Calu3 (cell line): Measurements from ENCODE around the gene TAF1B. TPM values are rescaled to one million over a fixed set of nuclear protein-coding genes. Genes with fewer than 3 reads are reported as not detected.

ENCODE experiments used
- BruUV-seq: library from RNA; stranded (reverse); fragments of 400-500 nt; replicated peaks from 2 replicates; lab custom pipeline; 2021; lab: Mats Ljungman, UMichigan
- CTCF ChIA-PET: fragments of 300-600 bp; sonication (Branson Sonifier 250); formaldehyde crosslinking; loops from one replicate; lab custom pipeline; 2022; ENCODE audit warnings: antibody characterized with exemption; lab: Charles Lee
- DNase-seq: peaks from one replicate; pipeline ENCODE4 v3.0.0; 2022
- H3K27ac Mint-ChIP-seq: one replicate; pipeline ENCODE4 v1.8.0; 2022; ENCODE audit warnings: mixed read lengths; ENCODE audit not compliant: unreplicated experiment
- H3K27me3 Mint-ChIP-seq: one replicate; pipeline ENCODE4 v1.8.0; 2022; ENCODE audit warnings: mixed read lengths; ENCODE audit not compliant: unreplicated experiment
- H3K36me3 Mint-ChIP-seq: one replicate; pipeline ENCODE4 v1.8.0; 2022; ENCODE audit warnings: mild to moderate bottlenecking, moderate library complexity, mixed read lengths; ENCODE audit not compliant: insufficient read depth, unreplicated experiment
- H3K4me1 Mint-ChIP-seq: one replicate; pipeline ENCODE4 v1.8.0; 2022; ENCODE audit warnings: mild to moderate bottlenecking, low read depth, mixed read lengths; ENCODE audit not compliant: unreplicated experiment
- H3K4me3 Mint-ChIP-seq: one replicate; pipeline ENCODE4 v1.8.0; 2022; ENCODE audit warnings: mild to moderate bottlenecking, low read depth, moderate library complexity, mixed read lengths; ENCODE audit not compliant: unreplicated experiment
- H3K9me3 Mint-ChIP-seq: one replicate; pipeline ENCODE4 v1.8.0; 2022; ENCODE audit warnings: low read depth, mixed read lengths; ENCODE audit not compliant: unreplicated experiment
- CTCF ChIP-seq: fragments of 200-600 bp; IDR thresholded peaks from one replicate; pipeline ENCODE4 v1.8.0; 2022; ENCODE audit warnings: antibody characterized with exemption; ENCODE audit not compliant: unreplicated experiment
- intact Hi-C: fragments of 100-400 bp; cut with micrococcal nuclease; formaldehyde crosslinking; loops from one replicate; pipeline ENCODE4 v1.10.0; 2022; ENCODE audit not compliant: unreplicated experiment
- total RNA-seq: library from RNA; stranded (reverse); gene quantifications from 2 replicates; pipeline ENCODE4 v1.2.3, GENCODE V29; 2022

The TAF1B gene
- total RNA-seq, 1 experiment from 2014 or later: 23.0 TPM

- Mint-ChIP-seq H3K27ac (no peak overlapping the region), H3K4me1 (peaks cover 16% of the 10 kb centered on the region), H3K36me3 (no peaks in the 10 kb centered on the region), H3K9me3 (no peaks in the 10 kb centered on the region), H3K4me3 (no peak overlapping the region), H3K27me3 (no peaks in the 10 kb centered on the region)
- CTCF ChIA-PET: no interaction called here
- BruUV-seq: no TSS peak
- no peak for DNase-seq
- no peak for TF ChIP-seq CTCF
- intact Hi-C loops: no loop called here
Observed at GRCh38 chr2:9824441-9824840, 18.8 kb upstream of the TAF1B start.

GRCh38 chr2:9824956-9825720, 18.1 kb upstream of the TAF1B start:
- no peak overlapping the region for H3K27ac Mint-ChIP-seq
- intact Hi-C loops: no loop called here
- BruUV-seq: no TSS peak

GRCh38 chr2:9826208-9826607, 17.1 kb upstream of the TAF1B start:
- no TSS peak for BruUV-seq
- intact Hi-C loops: no loop called here
- no peak overlapping the region for H3K4me3 Mint-ChIP-seq
- TF ChIP-seq CTCF: no peak
- no peaks in the 10 kb centered on the region for H3K9me3 Mint-ChIP-seq
- H3K27me3 Mint-ChIP-seq: no peaks in the 10 kb centered on the region
- peaks cover 15% of the 10 kb centered on the region for H3K4me1 Mint-ChIP-seq
- DNase-seq: no peak
- peaks cover 5% of the 10 kb centered on the region for H3K36me3 Mint-ChIP-seq
- no peak overlapping the region for H3K27ac Mint-ChIP-seq
- CTCF ChIA-PET: no interaction called here

More at GRCh38 chr2:9824956-9825720, 18.1 kb upstream of the TAF1B start:
- no peaks in the 10 kb centered on the region for H3K9me3 Mint-ChIP-seq
- H3K4me3 Mint-ChIP-seq: no peak overlapping the region
- no peaks in the 10 kb centered on the region for H3K27me3 Mint-ChIP-seq
- CTCF ChIA-PET: no interaction called here
- peaks cover 3% of the 10 kb centered on the region for H3K36me3 Mint-ChIP-seq
- peaks cover 16% of the 10 kb centered on the region for H3K4me1 Mint-ChIP-seq
- no peak for TF ChIP-seq CTCF
- no peak for DNase-seq

GRCh38 chr2:9830685-9831410, 12.4 kb upstream of the TAF1B start:
- intact Hi-C loops: no loop called here
- no peaks in the 10 kb centered on the region for H3K9me3 Mint-ChIP-seq
- no peak for TF ChIP-seq CTCF
- peaks cover 32% of the 10 kb centered on the region for H3K4me1 Mint-ChIP-seq
- peak; percentile 52 for DNase-seq
- H3K4me3 Mint-ChIP-seq: peak overlapping the region; percentile 12
- BruUV-seq: no TSS peak
- peaks cover 5% of the 10 kb centered on the region for H3K36me3 Mint-ChIP-seq
- no peaks in the 10 kb centered on the region for H3K27me3 Mint-ChIP-seq
- H3K27ac Mint-ChIP-seq: peak overlapping the region; percentile 91
- CTCF ChIA-PET: interaction anchor here (1.1 kb wide), 1 partner anchor 13 kb away, joined by 3 read pairs; no protein-coding TSS in a partner anchor
